ENCODE measurements around the gene MEF2D.

Gene MEF2D

GRCh38 chr1:156516821-156517220 is 16.2 kb upstream of the MEF2D start:
- Histone ChIP-seq H3K4me1 (ENCODE audit: low read length) (0 out of 2 replicates have a peak, but pooled peaks cover 4% of the 10 kb centered on the region), H2AFZ (ENCODE audit: low read length) (no peak overlapping the region), H3K9me3 (replicated peaks; ENCODE audit: insufficient read depth, low read length) (no peaks in the 10 kb centered on the region), H3K4me2 (ENCODE audit: low read depth, low read length) (no peak overlapping the region), H3F3A (ENCODE audit: insufficient read depth, low read length) (no peaks in the 10 kb centered on the region), H3K27ac (ENCODE audit: low read length) (no peak overlapping the region), H3K9me2 (replicated peaks; ENCODE audit: insufficient read depth, low read length) (no peaks in the 10 kb centered on the region), H3K36me3 (replicated peaks; ENCODE audit: insufficient read depth, low read length) (no peaks in the 10 kb centered on the region), H3K4me3 (ENCODE audit: low read length) (no peak overlapping the region), H4K20me1 (ENCODE audit: insufficient read depth, low read length) (no peaks in the 10 kb centered on the region), H3K9ac (ENCODE audit: low read length) (no peak overlapping the region), H3K27me3 (replicated peaks; ENCODE audit: insufficient read depth, low read length) (no peaks in the 10 kb centered on the region), H3K79me2 (ENCODE audit: low read length) (no peaks in the 10 kb centered on the region)
- TF ChIP-seq CTCF (IDR thresholded peaks at IDR 0.05; ENCODE audit: low read length) (no peak), EZH2phosphoT487 (IDR thresholded peaks at IDR 0.05; ENCODE audit: low read length) (no peak), EZH2 (optimal IDR thresholded peaks at IDR 0.05; ENCODE audit: low read depth, low read length) (no peak)
- DNase-seq, result no peak

GRCh38 chr1:156515956-156516355 is 15.4 kb upstream of the MEF2D start:
- Histone ChIP-seq H3F3A (ENCODE audit: insufficient read depth, low read length) (no peaks in the 10 kb centered on the region), H2AFZ (ENCODE audit: low read length) (no peak overlapping the region), H3K36me3 (replicated peaks; ENCODE audit: insufficient read depth, low read length) (no peaks in the 10 kb centered on the region), H3K4me2 (ENCODE audit: low read depth, low read length) (no peak overlapping the region), H3K9ac (ENCODE audit: low read length) (no peak overlapping the region), H3K9me2 (replicated peaks; ENCODE audit: insufficient read depth, low read length) (no peaks in the 10 kb centered on the region), H3K4me1 (ENCODE audit: low read length) (0 out of 2 replicates have a peak, but pooled peaks cover 4% of the 10 kb centered on the region), H3K27ac (ENCODE audit: low read length) (no peak overlapping the region), H3K79me2 (ENCODE audit: low read length) (no peaks in the 10 kb centered on the region), H3K27me3 (replicated peaks; ENCODE audit: insufficient read depth, low read length) (no peaks in the 10 kb centered on the region), H4K20me1 (ENCODE audit: insufficient read depth, low read length) (no peaks in the 10 kb centered on the region), H3K4me3 (ENCODE audit: low read length) (no peak overlapping the region), H3K9me3 (replicated peaks; ENCODE audit: insufficient read depth, low read length) (no peaks in the 10 kb centered on the region)
- DNase-seq, result no peak
- TF ChIP-seq EZH2phosphoT487 (IDR thresholded peaks at IDR 0.05; ENCODE audit: low read length) (no peak), EZH2 (optimal IDR thresholded peaks at IDR 0.05; ENCODE audit: low read depth, low read length) (no peak), CTCF (IDR thresholded peaks at IDR 0.05; ENCODE audit: low read length) (no peak)

- H3K36me3 ChIP-seq (replicated peaks; ENCODE audit: insufficient read depth, low read length), result no peaks in the 10 kb centered on the region
- TF ChIP-seq EZH2 (optimal IDR thresholded peaks at IDR 0.05; ENCODE audit: low read depth, low read length) (no peak), CTCF (IDR thresholded peaks at IDR 0.05; ENCODE audit: low read length) (no peak), EZH2phosphoT487 (IDR thresholded peaks at IDR 0.05; ENCODE audit: low read length) (no peak)
- no peak overlapping the region for H2AFZ ChIP-seq (ENCODE audit: low read length)
- no peak overlapping the region for H3K27ac ChIP-seq (ENCODE audit: low read length)
- no peak overlapping the region for H3K9ac ChIP-seq (ENCODE audit: low read length)
- H3K4me2 ChIP-seq (ENCODE audit: low read depth, low read length), result no peak overlapping the region
- no peaks in the 10 kb centered on the region for H3K9me2 ChIP-seq (replicated peaks; ENCODE audit: insufficient read depth, low read length)
- no peaks in the 10 kb centered on the region for H4K20me1 ChIP-seq (ENCODE audit: insufficient read depth, low read length)
- no peaks in the 10 kb centered on the region for H3F3A ChIP-seq (ENCODE audit: insufficient read depth, low read length)
- no peaks in the 10 kb centered on the region for H3K9me3 ChIP-seq (replicated peaks; ENCODE audit: insufficient read depth, low read length)
- peaks cover 8% of the 10 kb centered on the region for H3K4me1 ChIP-seq (ENCODE audit: low read length)
- no peaks in the 10 kb centered on the region for H3K27me3 ChIP-seq (replicated peaks; ENCODE audit: insufficient read depth, low read length)
- no peaks in the 10 kb centered on the region for H3K79me2 ChIP-seq (ENCODE audit: low read length)
- DNase-seq, result no peak
- no peak overlapping the region for H3K4me3 ChIP-seq (ENCODE audit: low read length)
These were observed 12.6 kb upstream of the MEF2D start for GRCh38 chr1:156513185-156513584.

Data from MM.1S (cell line).